ENCODE results near the gene PTPRH.

The PTPRH gene

DNA sequence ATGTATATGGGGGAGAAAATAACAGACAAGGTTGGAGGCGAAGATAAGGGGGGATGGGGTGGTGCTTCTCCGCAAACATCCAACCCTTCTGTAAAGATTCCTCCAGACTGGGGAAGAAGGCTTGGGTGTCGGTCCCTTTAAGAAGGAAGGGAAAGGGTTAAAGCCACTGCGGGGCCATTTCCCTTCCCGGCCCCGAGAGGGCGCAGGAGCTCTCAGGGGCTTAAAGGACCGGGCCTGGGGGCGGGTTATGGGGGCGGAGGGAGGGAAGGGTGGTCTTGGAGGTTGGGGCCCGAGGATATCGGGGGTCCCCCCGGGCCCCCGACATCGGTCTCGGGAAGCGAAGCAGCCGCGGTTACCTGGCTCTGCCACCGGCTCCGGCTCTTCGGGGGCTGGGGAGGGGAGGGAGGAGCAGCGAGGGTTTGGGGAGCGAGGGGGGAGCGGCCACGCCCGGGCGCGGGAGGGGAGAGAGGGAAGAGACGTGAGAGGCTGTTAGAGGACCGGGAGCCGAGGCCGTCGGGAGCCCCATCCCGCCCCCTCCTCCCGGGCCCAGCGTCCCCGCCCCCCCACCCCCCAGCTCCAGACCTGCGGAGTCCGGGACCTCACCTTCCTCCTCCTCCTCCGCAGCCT is 63.1 kb downstream of the PTPRH start:
- TF ChIP-seq TEAD4 (IDR thresholded peaks at IDR 0.05) (no peak), FOXM1 (IDR thresholded peaks at IDR 0.05; ENCODE audit: borderline replicate concordance, low read depth) (no peak), CREB1 (IDR thresholded peaks at IDR 0.05; ENCODE audit: low read depth) (no peak), NFIC (IDR thresholded peaks at IDR 0.05) (no peak), TCF12 (IDR thresholded peaks at IDR 0.05; ENCODE audit: low read depth) (no peak), ZBTB7A (IDR thresholded peaks at IDR 0.05; ENCODE audit: low read depth) (no peak; the same call in 1 of the 2 replicates), YY1 (IDR thresholded peaks at IDR 0.05; ENCODE audit: low read depth) (no peak), RAD21 (IDR thresholded peaks at IDR 0.05; ENCODE audit: low read depth) (no peak)
- TF ChIP-seq, protein P1, sequence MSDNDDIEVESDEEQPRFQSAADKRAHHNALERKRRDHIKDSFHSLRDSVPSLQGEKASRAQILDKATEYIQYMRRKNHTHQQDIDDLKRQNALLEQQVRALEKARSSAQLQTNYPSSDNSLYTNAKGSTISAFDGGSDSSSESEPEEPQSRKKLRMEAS (IDR thresholded peaks at IDR 0.05): peak; percentile 67

DNA sequence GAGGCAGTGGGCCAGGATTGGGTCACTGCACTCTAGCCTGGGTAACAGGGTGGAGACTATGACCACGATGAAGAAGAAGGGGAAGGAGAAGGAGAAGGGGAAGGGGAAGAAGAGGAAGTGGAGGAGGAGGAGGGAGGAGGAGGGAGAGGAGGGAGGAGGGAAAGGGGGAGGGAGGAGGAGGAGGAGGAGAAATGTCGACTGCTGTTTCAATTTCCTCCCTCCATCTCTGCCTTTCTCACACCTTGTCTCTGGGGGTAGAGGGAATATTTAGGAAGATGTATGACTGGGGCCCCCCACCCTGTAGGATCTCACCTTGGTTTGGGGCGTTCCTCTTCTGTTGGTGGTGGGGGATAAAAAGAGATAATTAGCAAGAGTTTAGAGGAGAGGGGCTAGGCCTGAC is 64.1 kb downstream of the PTPRH start:
- no peak for TF ChIP-seq FOXM1 (IDR thresholded peaks at IDR 0.05; ENCODE audit: borderline replicate concordance, low read depth)
- TF ChIP-seq, protein P2, sequence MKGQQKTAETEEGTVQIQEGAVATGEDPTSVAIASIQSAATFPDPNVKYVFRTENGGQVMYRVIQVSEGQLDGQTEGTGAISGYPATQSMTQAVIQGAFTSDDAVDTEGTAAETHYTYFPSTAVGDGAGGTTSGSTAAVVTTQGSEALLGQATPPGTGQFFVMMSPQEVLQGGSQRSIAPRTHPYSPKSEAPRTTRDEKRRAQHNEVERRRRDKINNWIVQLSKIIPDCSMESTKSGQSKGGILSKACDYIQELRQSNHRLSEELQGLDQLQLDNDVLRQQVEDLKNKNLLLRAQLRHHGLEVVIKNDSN (IDR thresholded peaks at IDR 0.05): no peak
- TF ChIP-seq TAF1 (IDR thresholded peaks at IDR 0.05; ENCODE audit: low read depth): no peak
- no peak for TF ChIP-seq TEAD4 (IDR thresholded peaks at IDR 0.05)
- no peak for TF ChIP-seq CREB1 (IDR thresholded peaks at IDR 0.05; ENCODE audit: low read depth)
- TF ChIP-seq EP300 (IDR thresholded peaks at IDR 0.05; ENCODE audit: borderline replicate concordance): no peak
- no peak for TF ChIP-seq CEBPB (IDR thresholded peaks at IDR 0.05)
- TF ChIP-seq EGR1 (IDR thresholded peaks at IDR 0.05): no peak
- TF ChIP-seq TCF12 (IDR thresholded peaks at IDR 0.05; ENCODE audit: low read depth): no peak
- no peak for TF ChIP-seq RAD21 (IDR thresholded peaks at IDR 0.05; ENCODE audit: low read depth)
- TF ChIP-seq YY1 (IDR thresholded peaks at IDR 0.05; ENCODE audit: low read depth): no peak
- no peak for TF ChIP-seq NFIC (IDR thresholded peaks at IDR 0.05)
- TF ChIP-seq ZBTB7A (IDR thresholded peaks at IDR 0.05; ENCODE audit: low read depth): no peak
- TF ChIP-seq, protein P1 (IDR thresholded peaks at IDR 0.05): no peak
- TF ChIP-seq REST (IDR thresholded peaks at IDR 0.05; ENCODE audit: low read depth): no peak

- TF ChIP-seq REST (IDR thresholded peaks at IDR 0.05; ENCODE audit: low read depth) (no peak), TAF1 (IDR thresholded peaks at IDR 0.05; ENCODE audit: low read depth) (no peak), TCF12 (IDR thresholded peaks at IDR 0.05; ENCODE audit: low read depth) (no peak), CREB1 (IDR thresholded peaks at IDR 0.05; ENCODE audit: low read depth) (no peak), CEBPB (IDR thresholded peaks at IDR 0.05) (no peak), FOXM1 (IDR thresholded peaks at IDR 0.05; ENCODE audit: borderline replicate concordance, low read depth) (no peak)
- TF ChIP-seq, protein P2 (IDR thresholded peaks at IDR 0.05): no peak
Observed at GRCh38 chr19:55141696-55142095, 67.6 kb downstream of the PTPRH start.

- no peak for TF ChIP-seq RAD21 (IDR thresholded peaks at IDR 0.05; ENCODE audit: low read depth)
- TF ChIP-seq REST (IDR thresholded peaks at IDR 0.05; ENCODE audit: low read depth): no peak
- TF ChIP-seq TCF12 (IDR thresholded peaks at IDR 0.05; ENCODE audit: low read depth): no peak
- TF ChIP-seq FOXM1 (IDR thresholded peaks at IDR 0.05; ENCODE audit: borderline replicate concordance, low read depth): no peak
- no peak for TF ChIP-seq NFIC (IDR thresholded peaks at IDR 0.05)
- no peak for TF ChIP-seq YY1 (IDR thresholded peaks at IDR 0.05; ENCODE audit: low read depth)
Observed at GRCh38 chr19:55137915-55138314, 71.4 kb downstream of the PTPRH start.
